H1 (cell line): ENCODE data around the gene MSMP. TPM values are rescaled to one million over a fixed set of nuclear protein-coding genes. Genes with fewer than 3 reads are reported as not detected.

Source experiments
- EGR1 ChIP-seq: IDR thresholded peaks from 2 replicates; pipeline ENCODE4 v1.6.1; 2011; ENCODE audit warnings: low read depth, low read length, borderline replicate concordance
- RBBP5 ChIP-seq: IDR thresholded peaks from 2 replicates; pipeline ENCODE4 v1.7.1; 2012; ENCODE audit warnings: low read depth, mild to moderate bottlenecking, inconsistent platforms, low read length, moderate library complexity, borderline replicate concordance
- polyA plus RNA-seq, 7 experiments: library from polyadenylated mRNA; depleted of rRNA in 3 of 7; stranded (reverse) in 5 of 7; unstranded in 2 of 7; fragments of >200 nt in 5 of 7; fragments of 200-250 nt in 2 of 7; gene quantifications; 1 replicate in 5 of 7; 2 replicates in 1 of 7; 4 replicates in 1 of 7; pipeline versions ENCODE4 v1.2.1 to v1.2.3, GENCODE V29; 2011 to 2013; ENCODE audit warnings: missing spikeins in 2 of 7, mixed read lengths in 2 of 7
- total RNA-seq: library from RNA; stranded (reverse); fragmentation: NEBNext Ultra II Directional; extraction: Animal tissue kit (Norgen Biotek cat#: 25700); gene quantifications from 2 replicates; pipeline ENCODE4 v1.2.1, GENCODE V29; 2021
- TF ChIP-seq, protein P1 (sequence below): fragments of 300-600 bp; sonication (generic); IDR thresholded peaks from 2 replicates; pipeline ENCODE4 v1.7.1; 2012; ENCODE audit warnings: low read length, moderate library complexity, mild to moderate bottlenecking, inconsistent platforms; ENCODE audit not compliant: insufficient replicate concordance
- TF ChIP-seq, protein P2 (sequence below): IDR thresholded peaks from 2 replicates; pipeline ENCODE4 v1.6.1; 2011; ENCODE audit warnings: low read depth, mild to moderate bottlenecking, low read length; ENCODE audit not compliant: insufficient read depth

Gene MSMP
- total and polyA plus RNA-seq, 2 of the 8 experiments (the other 6 are each of a cell fraction or from before 2014, with no cell fraction given), result 0.53 TPM; not detected in 1

DNA sequence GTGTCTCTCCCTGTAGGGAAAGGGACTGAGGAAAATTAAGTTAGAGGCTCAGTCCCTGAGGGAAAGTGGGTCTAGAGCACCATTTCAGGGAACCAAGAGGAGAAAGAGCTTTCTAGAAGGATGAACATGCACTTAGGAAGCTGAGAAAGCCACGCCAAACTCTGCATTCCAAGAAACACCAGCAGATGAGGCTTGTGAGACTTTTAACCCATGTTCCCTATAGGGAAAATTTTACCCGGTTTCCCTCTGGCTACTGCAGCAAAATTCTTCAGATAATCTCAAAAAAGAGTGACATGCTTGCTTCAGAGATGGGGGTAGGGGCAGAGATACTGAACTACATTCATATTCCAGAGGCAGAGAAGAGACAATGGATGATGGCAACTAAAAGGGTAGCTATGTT, 30.6 kb downstream of the MSMP start (continued):
- TF ChIP-seq, protein P1, sequence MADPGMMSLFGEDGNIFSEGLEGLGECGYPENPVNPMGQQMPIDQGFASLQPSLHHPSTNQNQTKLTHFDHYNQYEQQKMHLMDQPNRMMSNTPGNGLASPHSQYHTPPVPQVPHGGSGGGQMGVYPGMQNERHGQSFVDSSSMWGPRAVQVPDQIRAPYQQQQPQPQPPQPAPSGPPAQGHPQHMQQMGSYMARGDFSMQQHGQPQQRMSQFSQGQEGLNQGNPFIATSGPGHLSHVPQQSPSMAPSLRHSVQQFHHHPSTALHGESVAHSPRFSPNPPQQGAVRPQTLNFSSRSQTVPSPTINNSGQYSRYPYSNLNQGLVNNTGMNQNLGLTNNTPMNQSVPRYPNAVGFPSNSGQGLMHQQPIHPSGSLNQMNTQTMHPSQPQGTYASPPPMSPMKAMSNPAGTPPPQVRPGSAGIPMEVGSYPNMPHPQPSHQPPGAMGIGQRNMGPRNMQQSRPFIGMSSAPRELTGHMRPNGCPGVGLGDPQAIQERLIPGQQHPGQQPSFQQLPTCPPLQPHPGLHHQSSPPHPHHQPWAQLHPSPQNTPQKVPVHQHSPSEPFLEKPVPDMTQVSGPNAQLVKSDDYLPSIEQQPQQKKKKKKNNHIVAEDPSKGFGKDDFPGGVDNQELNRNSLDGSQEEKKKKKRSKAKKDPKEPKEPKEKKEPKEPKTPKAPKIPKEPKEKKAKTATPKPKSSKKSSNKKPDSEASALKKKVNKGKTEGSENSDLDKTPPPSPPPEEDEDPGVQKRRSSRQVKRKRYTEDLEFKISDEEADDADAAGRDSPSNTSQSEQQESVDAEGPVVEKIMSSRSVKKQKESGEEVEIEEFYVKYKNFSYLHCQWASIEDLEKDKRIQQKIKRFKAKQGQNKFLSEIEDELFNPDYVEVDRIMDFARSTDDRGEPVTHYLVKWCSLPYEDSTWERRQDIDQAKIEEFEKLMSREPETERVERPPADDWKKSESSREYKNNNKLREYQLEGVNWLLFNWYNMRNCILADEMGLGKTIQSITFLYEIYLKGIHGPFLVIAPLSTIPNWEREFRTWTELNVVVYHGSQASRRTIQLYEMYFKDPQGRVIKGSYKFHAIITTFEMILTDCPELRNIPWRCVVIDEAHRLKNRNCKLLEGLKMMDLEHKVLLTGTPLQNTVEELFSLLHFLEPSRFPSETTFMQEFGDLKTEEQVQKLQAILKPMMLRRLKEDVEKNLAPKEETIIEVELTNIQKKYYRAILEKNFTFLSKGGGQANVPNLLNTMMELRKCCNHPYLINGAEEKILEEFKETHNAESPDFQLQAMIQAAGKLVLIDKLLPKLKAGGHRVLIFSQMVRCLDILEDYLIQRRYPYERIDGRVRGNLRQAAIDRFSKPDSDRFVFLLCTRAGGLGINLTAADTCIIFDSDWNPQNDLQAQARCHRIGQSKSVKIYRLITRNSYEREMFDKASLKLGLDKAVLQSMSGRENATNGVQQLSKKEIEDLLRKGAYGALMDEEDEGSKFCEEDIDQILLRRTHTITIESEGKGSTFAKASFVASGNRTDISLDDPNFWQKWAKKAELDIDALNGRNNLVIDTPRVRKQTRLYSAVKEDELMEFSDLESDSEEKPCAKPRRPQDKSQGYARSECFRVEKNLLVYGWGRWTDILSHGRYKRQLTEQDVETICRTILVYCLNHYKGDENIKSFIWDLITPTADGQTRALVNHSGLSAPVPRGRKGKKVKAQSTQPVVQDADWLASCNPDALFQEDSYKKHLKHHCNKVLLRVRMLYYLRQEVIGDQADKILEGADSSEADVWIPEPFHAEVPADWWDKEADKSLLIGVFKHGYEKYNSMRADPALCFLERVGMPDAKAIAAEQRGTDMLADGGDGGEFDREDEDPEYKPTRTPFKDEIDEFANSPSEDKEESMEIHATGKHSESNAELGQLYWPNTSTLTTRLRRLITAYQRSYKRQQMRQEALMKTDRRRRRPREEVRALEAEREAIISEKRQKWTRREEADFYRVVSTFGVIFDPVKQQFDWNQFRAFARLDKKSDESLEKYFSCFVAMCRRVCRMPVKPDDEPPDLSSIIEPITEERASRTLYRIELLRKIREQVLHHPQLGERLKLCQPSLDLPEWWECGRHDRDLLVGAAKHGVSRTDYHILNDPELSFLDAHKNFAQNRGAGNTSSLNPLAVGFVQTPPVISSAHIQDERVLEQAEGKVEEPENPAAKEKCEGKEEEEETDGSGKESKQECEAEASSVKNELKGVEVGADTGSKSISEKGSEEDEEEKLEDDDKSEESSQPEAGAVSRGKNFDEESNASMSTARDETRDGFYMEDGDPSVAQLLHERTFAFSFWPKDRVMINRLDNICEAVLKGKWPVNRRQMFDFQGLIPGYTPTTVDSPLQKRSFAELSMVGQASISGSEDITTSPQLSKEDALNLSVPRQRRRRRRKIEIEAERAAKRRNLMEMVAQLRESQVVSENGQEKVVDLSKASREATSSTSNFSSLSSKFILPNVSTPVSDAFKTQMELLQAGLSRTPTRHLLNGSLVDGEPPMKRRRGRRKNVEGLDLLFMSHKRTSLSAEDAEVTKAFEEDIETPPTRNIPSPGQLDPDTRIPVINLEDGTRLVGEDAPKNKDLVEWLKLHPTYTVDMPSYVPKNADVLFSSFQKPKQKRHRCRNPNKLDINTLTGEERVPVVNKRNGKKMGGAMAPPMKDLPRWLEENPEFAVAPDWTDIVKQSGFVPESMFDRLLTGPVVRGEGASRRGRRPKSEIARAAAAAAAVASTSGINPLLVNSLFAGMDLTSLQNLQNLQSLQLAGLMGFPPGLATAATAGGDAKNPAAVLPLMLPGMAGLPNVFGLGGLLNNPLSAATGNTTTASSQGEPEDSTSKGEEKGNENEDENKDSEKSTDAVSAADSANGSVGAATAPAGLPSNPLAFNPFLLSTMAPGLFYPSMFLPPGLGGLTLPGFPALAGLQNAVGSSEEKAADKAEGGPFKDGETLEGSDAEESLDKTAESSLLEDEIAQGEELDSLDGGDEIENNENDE, result no peak
- TF ChIP-seq EGR1, result no peak
- TF ChIP-seq, protein P2, sequence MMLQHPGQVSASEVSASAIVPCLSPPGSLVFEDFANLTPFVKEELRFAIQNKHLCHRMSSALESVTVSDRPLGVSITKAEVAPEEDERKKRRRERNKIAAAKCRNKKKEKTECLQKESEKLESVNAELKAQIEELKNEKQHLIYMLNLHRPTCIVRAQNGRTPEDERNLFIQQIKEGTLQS, result no peak
- TF ChIP-seq RBBP5, result no peak
